Measurements from ENCODE around the gene GTF2A1L. TPM values are rescaled to one million over a fixed set of nuclear protein-coding genes. Genes with fewer than 3 reads are reported as not detected.

The GTF2A1L gene
- polyA plus RNA-seq, 2 of the 4 experiments (the other 2 are of a cell fraction) = not detected

DNA sequence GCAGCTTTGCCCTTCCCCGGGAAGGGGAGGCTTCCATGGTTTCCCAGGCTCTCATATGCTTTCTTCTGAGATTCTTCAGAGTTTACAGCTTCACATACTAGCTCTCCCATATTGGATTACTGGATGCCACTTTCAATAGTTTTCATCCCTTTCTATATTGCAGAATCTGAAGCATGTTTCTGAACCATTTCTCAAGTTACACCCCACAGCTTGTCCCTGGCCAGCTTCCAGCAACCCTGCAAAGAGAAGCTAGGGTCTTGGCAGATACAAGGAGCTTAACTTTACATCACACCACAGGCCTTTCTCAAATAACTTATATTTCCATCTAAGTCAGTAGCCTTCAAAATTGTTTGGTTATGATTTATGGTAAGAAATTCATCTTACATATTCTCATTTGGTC, 98.3 kb downstream of the GTF2A1L start:
- Histone ChIP-seq H3K9me3 (no peaks in the 10 kb centered on the region), H3K4me2 (no peak overlapping the region), H3K4me3 (no peak overlapping the region), H3K4me1 (no peaks in the 10 kb centered on the region), H3K27ac (no peak overlapping the region)
- POLR2A ChIA-PET = no interaction called here
- no peak for TF ChIP-seq CHD2 (IDR thresholded peaks at IDR 0.05; ENCODE audit: low read length, partially characterized antibody)
- ATAC-seq (no peak), FAIRE-seq (no peak), DNase-seq (ENCODE audit: low read depth in 1 of 2, low spot score in 1 of 2) (no peak)
- 0% methylated on average over 1 of the region's 1 CpG for WGBS (ENCODE audit: missing lambda C conversion rate)
- CTCF ChIA-PET = interaction anchor here (0.8 to 1.3 kb wide), 2 partner anchors 19 to 116 kb away, joined by 3 read pairs; no protein-coding TSS in a partner anchor

DNA sequence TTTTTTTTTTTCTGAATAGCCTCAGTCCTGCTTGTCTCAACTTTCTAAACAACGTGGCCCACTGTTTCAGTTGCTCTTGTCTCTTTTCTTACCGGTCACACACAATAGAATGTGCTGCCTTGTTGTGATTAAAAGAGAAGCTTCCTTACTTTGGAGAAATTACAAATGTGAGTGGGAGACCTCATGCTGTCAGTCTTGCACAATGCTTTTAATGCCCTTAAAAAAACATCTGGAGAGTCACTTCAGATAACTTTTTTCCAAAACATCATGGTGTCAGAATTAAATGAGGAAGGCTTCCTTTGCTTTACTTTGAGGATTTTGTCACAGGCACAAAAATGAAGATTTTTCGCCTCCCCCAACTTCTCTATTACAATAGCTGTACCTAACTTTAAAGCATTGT, 100.2 kb downstream of the GTF2A1L start:
- Histone ChIP-seq H3K27ac (no peak overlapping the region), H3K9me3 (no peaks in the 10 kb centered on the region), H3K4me2 (no peak overlapping the region), H3K4me1 (no peaks in the 10 kb centered on the region), H3K4me3 (no peak overlapping the region)
- ChIA-PET POLR2A (no interaction called here), CTCF (interaction anchor here (0.7 to 1.6 kb wide), 2 partner anchors 9 to 84 kb away, joined by 3 read pairs; no protein-coding TSS in a partner anchor)
- WGBS (ENCODE audit: missing lambda C conversion rate) = 2% methylated on average over 3 of the region's 3 CpGs
- DNase-seq (ENCODE audit: low read depth in 1 of 2, low spot score in 1 of 2) (no peak), ATAC-seq (no peak), FAIRE-seq (no peak)
- TF ChIP-seq MAX (IDR thresholded peaks at IDR 0.05) = no peak
- TF ChIP-seq EP300 (IDR thresholded peaks at IDR 0.05) = no peak
- TF ChIP-seq HOXA7 (CRISPR knock-in tag; IDR thresholded peaks at IDR 0.05) = no peak
- TF ChIP-seq USF2 (IDR thresholded peaks at IDR 0.05) = no peak
- no peak for TF ChIP-seq CTCF (IDR thresholded peaks at IDR 0.05)
- TF ChIP-seq HEYL (CRISPR knock-in tag; IDR thresholded peaks at IDR 0.05) = no peak
- no peak for TF ChIP-seq CBX2 (IDR thresholded peaks at IDR 0.05; ENCODE audit: borderline replicate concordance, low read depth)
- TF ChIP-seq KDM5A (IDR thresholded peaks at IDR 0.05) = no peak
- TF ChIP-seq ESRRA (IDR thresholded peaks at IDR 0.05; ENCODE audit: borderline replicate concordance, low read length) = no peak
- TF ChIP-seq, protein P1, sequence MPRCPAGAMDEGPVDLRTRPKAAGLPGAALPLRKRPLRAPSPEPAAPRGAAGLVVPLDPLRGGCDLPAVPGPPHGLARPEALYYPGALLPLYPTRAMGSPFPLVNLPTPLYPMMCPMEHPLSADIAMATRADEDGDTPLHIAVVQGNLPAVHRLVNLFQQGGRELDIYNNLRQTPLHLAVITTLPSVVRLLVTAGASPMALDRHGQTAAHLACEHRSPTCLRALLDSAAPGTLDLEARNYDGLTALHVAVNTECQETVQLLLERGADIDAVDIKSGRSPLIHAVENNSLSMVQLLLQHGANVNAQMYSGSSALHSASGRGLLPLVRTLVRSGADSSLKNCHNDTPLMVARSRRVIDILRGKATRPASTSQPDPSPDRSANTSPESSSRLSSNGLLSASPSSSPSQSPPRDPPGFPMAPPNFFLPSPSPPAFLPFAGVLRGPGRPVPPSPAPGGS (IDR thresholded peaks at IDR 0.05) = no peak
- TF ChIP-seq JUNB (IDR thresholded peaks at IDR 0.05) = no peak
- TF ChIP-seq, protein P2, sequence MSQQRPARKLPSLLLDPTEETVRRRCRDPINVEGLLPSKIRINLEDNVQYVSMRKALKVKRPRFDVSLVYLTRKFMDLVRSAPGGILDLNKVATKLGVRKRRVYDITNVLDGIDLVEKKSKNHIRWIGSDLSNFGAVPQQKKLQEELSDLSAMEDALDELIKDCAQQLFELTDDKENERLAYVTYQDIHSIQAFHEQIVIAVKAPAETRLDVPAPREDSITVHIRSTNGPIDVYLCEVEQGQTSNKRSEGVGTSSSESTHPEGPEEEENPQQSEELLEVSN (IDR thresholded peaks at IDR 0.05; ENCODE audit: borderline replicate concordance, low read depth) = no peak
- no peak for TF ChIP-seq RFX5 (IDR thresholded peaks at IDR 0.05)
- TF ChIP-seq CEBPB (IDR thresholded peaks at IDR 0.05) = no peak
- TF ChIP-seq NR3C1 (IDR thresholded peaks at IDR 0.05) = no peak

GRCh38 chr2:48719480-48720177, 102.0 kb downstream of the GTF2A1L start:
- 9% methylated on average over 3 of the region's 3 CpGs for WGBS (ENCODE audit: missing lambda C conversion rate)
- ChIA-PET POLR2A (no interaction called here), CTCF (no interaction called here)

More at GRCh38 chr2:48719480-48720177, 102.0 kb downstream of the GTF2A1L start:
- H3K4me2 ChIP-seq = no peak overlapping the region
- no peak for ATAC-seq
- H3K9me3 ChIP-seq = no peaks in the 10 kb centered on the region
- no peak for TF ChIP-seq CHD4 (IDR thresholded peaks at IDR 0.05; ENCODE audit: borderline replicate concordance)
- no peak for TF ChIP-seq TFCP2L1 (CRISPR knock-in tag; IDR thresholded peaks at IDR 0.05)
- no peak for TF ChIP-seq MYC (IDR thresholded peaks at IDR 0.05; ENCODE audit: borderline replicate concordance, low read length)
- TF ChIP-seq PHF8 (IDR thresholded peaks at IDR 0.05; ENCODE audit: borderline replicate concordance, low read depth) = no peak
- no peak for TF ChIP-seq BHLHE40 (IDR thresholded peaks at IDR 0.05; ENCODE audit: low read depth, low read length)
- no peak for TF ChIP-seq SREBF2 (IDR thresholded peaks at IDR 0.05)
- no peak for TF ChIP-seq TP53 (CRISPR knock-in tag; IDR thresholded peaks at IDR 0.05)
- TF ChIP-seq MAZ (IDR thresholded peaks at IDR 0.05; ENCODE audit: borderline replicate concordance, low read depth, low read length) = no peak
- TF ChIP-seq FOSB (CRISPR knock-in tag; IDR thresholded peaks at IDR 0.05) = no peak
- TF ChIP-seq, protein P3, sequence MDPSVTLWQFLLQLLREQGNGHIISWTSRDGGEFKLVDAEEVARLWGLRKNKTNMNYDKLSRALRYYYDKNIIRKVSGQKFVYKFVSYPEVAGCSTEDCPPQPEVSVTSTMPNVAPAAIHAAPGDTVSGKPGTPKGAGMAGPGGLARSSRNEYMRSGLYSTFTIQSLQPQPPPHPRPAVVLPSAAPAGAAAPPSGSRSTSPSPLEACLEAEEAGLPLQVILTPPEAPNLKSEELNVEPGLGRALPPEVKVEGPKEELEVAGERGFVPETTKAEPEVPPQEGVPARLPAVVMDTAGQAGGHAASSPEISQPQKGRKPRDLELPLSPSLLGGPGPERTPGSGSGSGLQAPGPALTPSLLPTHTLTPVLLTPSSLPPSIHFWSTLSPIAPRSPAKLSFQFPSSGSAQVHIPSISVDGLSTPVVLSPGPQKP (IDR thresholded peaks at IDR 0.05; ENCODE audit: low read depth, low read length) = no peak
- no peak for TF ChIP-seq NFE2L2 (conservative IDR thresholded peaks at IDR 0.05; ENCODE audit: low read length)
- FAIRE-seq = no peak
- no peak overlapping the region for H3K4me3 ChIP-seq
- H3K4me1 ChIP-seq = no peaks in the 10 kb centered on the region
- DNase-seq (ENCODE audit: low read depth in 1 of 2, low spot score in 1 of 2) = no peak
- no peak overlapping the region for H3K27ac ChIP-seq
